HepG2 (cell line): Measurements from ENCODE around the gene CSNK1D. TPM values are rescaled to one million over a fixed set of nuclear protein-coding genes. Genes with fewer than 3 reads are reported as not detected.

Experiments
- E2F1 ChIP-seq: sonication (generic); formaldehyde crosslinking; IDR thresholded peaks from 2 replicates; pipeline ENCODE4 v1.5.0; 2020; ENCODE audit warnings: missing genetic modification reagents
- FLYWCH1 ChIP-seq: sonication (generic); formaldehyde crosslinking; IDR thresholded peaks from 2 replicates; pipeline ENCODE4 v1.8.1; 2023; ENCODE audit warnings: mild to moderate bottlenecking, missing genetic modification reagents
- HMG20A ChIP-seq: IDR thresholded peaks from 2 replicates; pipeline ENCODE4 v1.6.1; 2016; ENCODE audit warnings: borderline replicate concordance
- MYC ChIP-seq: sonication (generic); formaldehyde crosslinking; IDR thresholded peaks from 2 replicates; pipeline ENCODE4 v1.9.0; 2021; ENCODE audit warnings: missing genetic modification reagents, borderline replicate concordance
- RNF2 ChIP-seq: fragments of 450-650 bp; conservative IDR thresholded peaks from 2 replicates; pipeline ENCODE4 v1.6.1; 2016; ENCODE audit warnings: low read depth
- ZBTB40 ChIP-seq, 2 experiments: fragments of 450-650 bp in 1 of 2; sonication (generic) in 1 of 2; formaldehyde crosslinking in 1 of 2; IDR thresholded peaks; 2 replicates each; pipeline versions ENCODE4 v1.6.1 to v1.8.0; 2016 to 2022; ENCODE audit warnings: antibody characterized with exemption in 1 of 2, mild to moderate bottlenecking in 1 of 2, missing genetic modification reagents in 1 of 2
- ZBTB7B ChIP-seq: sonication (generic); formaldehyde crosslinking; IDR thresholded peaks from 2 replicates; pipeline ENCODE4 v1.4.0; 2020; ENCODE audit warnings: missing genetic modification reagents
- ZSCAN31 ChIP-seq: sonication (generic); formaldehyde crosslinking; IDR thresholded peaks from 2 replicates; pipeline ENCODE4 v1.5.0; 2020; ENCODE audit warnings: low read depth, mild to moderate bottlenecking, missing genetic modification reagents
- polyA plus RNA-seq, 8 experiments: library from polyadenylated mRNA; depleted of rRNA in 3 of 8; stranded (reverse) in 7 of 8; unstranded in 1 of 8; fragments of >200 nt; fragmentation: Illumina TruSeq in 4 of 8; extraction: Trizol in 4 of 8; gene quantifications; 2 replicates each; pipeline versions ENCODE4 v1.2.1 to v1.2.3, GENCODE V29; 2011 to 2016; ENCODE audit warnings: low read depth in 4 of 8, missing spikeins in 1 of 8, mixed read lengths in 1 of 8; ENCODE audit not compliant: insufficient read depth in 1 of 8
- total RNA-seq, 5 experiments: library from RNA; depleted of rRNA; stranded (reverse); fragments of >200 nt; fragmentation: Illumina TruSeq; extraction: Trizol; gene quantifications; 2 replicates each; pipeline ENCODE4 v1.2.3, GENCODE V29; 2016; ENCODE audit warnings: low read depth in 1 of 5
- TF ChIP-seq, protein P1 (sequence below): sonication (generic); formaldehyde crosslinking; IDR thresholded peaks from 2 replicates; pipeline ENCODE4 v1.5.0; 2020; ENCODE audit warnings: missing genetic modification reagents
- TF ChIP-seq, protein P2 (sequence below): fragments of 450-650 bp; IDR thresholded peaks from 2 replicates; pipeline ENCODE4 v1.6.1; 2016
- TF ChIP-seq, protein P3 (sequence below): sonication (generic); IDR thresholded peaks from 2 replicates; pipeline ENCODE4 v1.6.1; 2016; ENCODE audit warnings: low read depth, borderline replicate concordance
- TF ChIP-seq, protein P4 (sequence below): sonication (generic); formaldehyde crosslinking; IDR thresholded peaks from 2 replicates; pipeline ENCODE4 v1.9.0; 2022; ENCODE audit warnings: low read depth, missing genetic modification reagents

CSNK1D gene
- total and polyA plus RNA-seq, 2 of the 13 experiments (the other 11 are each of a cell fraction or from before 2014, with no cell fraction given) = 31.5 to 128 TPM

DNA sequence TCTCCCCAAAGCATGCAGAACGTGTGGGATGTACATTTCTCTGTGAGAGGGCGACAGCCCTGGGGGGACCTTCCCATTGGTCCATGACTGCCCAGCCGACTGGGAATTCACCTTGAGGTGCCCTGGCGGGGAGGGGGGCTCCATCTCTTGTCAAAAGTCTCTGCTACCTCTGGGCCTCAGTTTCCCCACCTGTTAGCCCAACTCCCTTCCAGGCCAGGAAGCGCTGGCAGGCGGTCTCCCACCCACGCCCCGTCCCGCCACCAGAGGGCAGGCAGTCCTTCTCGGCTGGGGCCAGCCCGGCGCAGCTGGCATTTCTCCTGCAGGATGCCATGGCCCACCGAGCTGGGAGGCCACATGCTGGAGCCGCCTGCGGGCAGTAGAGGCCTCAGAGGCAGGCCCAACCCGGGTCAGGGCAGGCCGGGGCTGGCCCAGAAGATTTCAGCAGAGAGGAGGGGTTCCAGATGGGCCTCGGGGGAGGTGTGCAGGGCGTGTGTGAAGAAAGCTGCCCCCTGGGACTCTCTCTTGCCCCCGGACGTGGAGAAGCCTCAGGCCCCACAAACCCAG lies 27.3 kb upstream of the CSNK1D start (continued):
- TF ChIP-seq E2F1 (CRISPR knock-in tag) = no peak
- TF ChIP-seq, protein P1, sequence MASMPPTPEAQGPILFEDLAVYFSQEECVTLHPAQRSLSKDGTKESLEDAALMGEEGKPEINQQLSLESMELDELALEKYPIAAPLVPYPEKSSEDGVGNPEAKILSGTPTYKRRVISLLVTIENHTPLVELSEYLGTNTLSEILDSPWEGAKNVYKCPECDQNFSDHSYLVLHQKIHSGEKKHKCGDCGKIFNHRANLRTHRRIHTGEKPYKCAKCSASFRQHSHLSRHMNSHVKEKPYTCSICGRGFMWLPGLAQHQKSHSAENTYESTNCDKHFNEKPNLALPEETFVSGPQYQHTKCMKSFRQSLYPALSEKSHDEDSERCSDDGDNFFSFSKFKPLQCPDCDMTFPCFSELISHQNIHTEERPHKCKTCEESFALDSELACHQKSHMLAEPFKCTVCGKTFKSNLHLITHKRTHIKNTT (CRISPR knock-in tag) = no peak
- TF ChIP-seq ZBTB7B (CRISPR knock-in tag) = peak; percentile 88
- TF ChIP-seq, protein P2, sequence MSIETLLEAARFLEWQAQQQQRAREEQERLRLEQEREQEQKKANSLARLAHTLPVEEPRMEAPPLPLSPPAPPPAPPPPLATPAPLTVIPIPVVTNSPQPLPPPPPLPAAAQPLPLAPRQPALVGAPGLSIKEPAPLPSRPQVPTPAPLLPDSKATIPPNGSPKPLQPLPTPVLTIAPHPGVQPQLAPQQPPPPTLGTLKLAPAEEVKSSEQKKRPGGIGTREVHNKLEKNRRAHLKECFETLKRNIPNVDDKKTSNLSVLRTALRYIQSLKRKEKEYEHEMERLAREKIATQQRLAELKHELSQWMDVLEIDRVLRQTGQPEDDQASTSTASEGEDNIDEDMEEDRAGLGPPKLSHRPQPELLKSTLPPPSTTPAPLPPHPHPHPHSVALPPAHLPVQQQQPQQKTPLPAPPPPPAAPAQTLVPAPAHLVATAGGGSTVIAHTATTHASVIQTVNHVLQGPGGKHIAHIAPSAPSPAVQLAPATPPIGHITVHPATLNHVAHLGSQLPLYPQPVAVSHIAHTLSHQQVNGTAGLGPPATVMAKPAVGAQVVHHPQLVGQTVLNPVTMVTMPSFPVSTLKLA = no peak
- TF ChIP-seq, protein P3, sequence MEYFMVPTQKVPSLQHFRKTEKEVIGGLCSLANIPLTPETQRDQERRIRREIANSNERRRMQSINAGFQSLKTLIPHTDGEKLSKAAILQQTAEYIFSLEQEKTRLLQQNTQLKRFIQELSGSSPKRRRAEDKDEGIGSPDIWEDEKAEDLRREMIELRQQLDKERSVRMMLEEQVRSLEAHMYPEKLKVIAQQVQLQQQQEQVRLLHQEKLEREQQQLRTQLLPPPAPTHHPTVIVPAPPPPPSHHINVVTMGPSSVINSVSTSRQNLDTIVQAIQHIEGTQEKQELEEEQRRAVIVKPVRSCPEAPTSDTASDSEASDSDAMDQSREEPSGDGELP = peak; percentile 65; the same call in 1 of the 2 replicates
- TF ChIP-seq, protein P4, sequence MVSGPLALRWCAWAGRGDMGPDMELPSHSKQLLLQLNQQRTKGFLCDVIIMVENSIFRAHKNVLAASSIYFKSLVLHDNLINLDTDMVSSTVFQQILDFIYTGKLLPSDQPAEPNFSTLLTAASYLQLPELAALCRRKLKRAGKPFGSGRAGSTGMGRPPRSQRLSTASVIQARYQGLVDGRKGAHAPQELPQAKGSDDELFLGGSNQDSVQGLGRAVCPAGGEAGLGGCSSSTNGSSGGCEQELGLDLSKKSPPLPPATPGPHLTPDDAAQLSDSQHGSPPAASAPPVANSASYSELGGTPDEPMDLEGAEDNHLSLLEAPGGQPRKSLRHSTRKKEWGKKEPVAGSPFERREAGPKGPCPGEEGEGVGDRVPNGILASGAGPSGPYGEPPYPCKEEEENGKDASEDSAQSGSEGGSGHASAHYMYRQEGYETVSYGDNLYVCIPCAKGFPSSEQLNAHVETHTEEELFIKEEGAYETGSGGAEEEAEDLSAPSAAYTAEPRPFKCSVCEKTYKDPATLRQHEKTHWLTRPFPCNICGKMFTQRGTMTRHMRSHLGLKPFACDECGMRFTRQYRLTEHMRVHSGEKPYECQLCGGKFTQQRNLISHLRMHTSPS (CRISPR knock-in tag) = peak; percentile 97
- peak; percentile 68; the same call in 1 of the 2 replicates for TF ChIP-seq MYC (CRISPR knock-in tag)
- TF ChIP-seq ZSCAN31 (CRISPR knock-in tag) = peak; percentile 68; the same call in 1 of the 2 replicates
- no peak for TF ChIP-seq FLYWCH1 (CRISPR knock-in tag)
- TF ChIP-seq ZBTB40 (IDR thresholded peaks at IDR 0.05) = no peak
- TF ChIP-seq ZBTB40 (CRISPR knock-in tag; IDR thresholded peaks at IDR 0.05) = peak; percentile 47; the same call in 1 of the 2 replicates
- TF ChIP-seq RNF2 = 0 out of 2 replicates have a peak, but pooled peaks have one; percentile 45
- 0 out of 2 replicates have a peak, but pooled peaks have one; percentile 26 for TF ChIP-seq HMG20A (CRISPR knock-in tag)
